ENCODE results near the gene PVRIG.
"Not testable (repeated sequence)": the region's sequence is repeated elsewhere in the genome, so short reads cannot be mapped to it uniquely, and the experiment has no call there.

Gene PVRIG

DNA sequence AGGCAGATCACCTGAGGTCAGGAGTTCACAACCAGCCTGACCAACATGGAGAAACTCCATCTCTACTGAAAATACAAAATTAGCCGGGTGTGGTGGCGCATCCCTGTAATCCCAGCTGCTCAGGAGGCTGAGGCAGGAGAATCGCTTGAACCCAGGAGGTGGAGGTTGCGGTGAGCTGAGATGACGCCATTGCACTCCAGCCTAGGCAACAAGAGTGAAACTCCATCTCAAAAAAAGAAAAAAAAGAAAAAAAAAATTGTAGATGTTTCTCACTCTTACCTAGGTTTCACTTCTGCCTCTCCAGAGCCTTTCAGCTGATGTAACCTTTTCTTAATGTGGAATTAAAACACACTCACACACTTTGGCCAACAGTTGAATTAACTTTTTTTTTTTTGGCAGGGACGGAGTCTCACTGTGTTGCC is 23.8 kb upstream of the PVRIG start:
- DNase-seq: not testable (repeated sequence)

- no peak for DNase-seq
Observed at GRCh38 chr7:100198266-100198665, 21.5 kb upstream of the PVRIG start.

GRCh38 chr7:100200693-100201092 is 19.1 kb upstream of the PVRIG start:
- DNase-seq: no peak

- no peak for DNase-seq
Observed at GRCh38 chr7:100204454-100204853, 15.3 kb upstream of the PVRIG start.

GRCh38 chr7:100208911-100209408 is 10.8 kb upstream of the PVRIG start:
- DNase-seq: no peak

DNA sequence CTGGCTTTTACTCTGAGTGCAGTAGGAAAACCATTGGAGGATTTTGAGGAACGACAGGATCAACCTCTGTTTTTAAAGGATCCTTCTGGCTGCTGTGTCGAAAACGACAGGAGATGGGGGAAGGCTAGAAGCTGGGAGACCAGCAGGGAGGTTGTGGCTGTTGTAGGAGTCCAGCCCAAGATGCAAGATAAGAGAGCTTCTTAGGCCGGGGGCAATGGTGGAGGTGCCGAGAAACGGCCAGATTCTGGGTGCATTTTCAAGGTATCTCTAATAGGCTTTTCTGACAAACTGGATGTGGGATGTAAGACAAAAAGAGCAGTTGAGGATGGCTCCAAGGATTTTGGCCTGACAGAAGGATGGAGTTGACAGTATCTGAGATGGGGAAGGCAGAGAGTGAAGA is 10.3 kb upstream of the PVRIG start:
- DNase-seq: no peak

DNA sequence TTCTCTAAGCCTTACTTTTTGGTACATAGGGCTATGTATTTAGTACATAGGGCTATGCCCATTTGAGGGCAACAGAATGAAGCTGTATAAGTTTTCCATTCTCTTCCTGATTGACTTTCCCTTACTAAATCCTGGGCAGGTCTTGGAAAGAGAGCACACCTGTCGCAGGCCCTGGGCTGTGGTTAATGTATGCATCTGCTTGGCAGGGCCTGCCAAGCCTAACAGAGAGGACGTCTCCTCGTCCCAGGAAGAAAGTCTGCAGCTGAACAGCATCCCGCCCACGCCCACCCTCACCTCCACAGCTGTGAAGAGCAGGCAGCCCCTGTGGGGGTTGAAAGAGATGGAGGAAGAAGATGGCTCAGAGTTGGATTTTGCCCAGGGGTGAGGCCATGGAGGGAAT is 8.9 kb upstream of the PVRIG start:
- DNase-seq: no peak

DNA sequence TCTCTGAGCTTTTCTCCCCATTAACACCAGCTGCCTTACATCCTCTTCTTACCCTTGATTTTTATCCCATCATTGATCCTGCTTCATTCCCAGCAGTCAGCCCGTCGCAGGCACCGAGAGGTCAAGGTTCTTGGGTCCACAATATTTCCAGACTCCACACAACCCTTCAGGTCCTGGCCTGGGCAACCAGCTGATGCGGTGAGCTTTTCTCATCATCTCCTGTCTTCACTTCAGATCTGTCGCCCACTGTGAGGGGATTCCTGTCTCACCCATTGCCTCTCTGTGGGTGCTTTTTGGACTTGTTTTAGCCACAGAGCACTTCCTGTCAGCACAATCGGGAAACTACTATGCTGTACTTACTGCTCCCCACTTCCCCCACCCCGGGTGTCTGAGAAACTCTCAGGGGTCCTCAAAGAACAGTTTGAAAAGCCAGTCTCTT is 8.4 kb upstream of the PVRIG start:
- DNase-seq: no peak

DNA sequence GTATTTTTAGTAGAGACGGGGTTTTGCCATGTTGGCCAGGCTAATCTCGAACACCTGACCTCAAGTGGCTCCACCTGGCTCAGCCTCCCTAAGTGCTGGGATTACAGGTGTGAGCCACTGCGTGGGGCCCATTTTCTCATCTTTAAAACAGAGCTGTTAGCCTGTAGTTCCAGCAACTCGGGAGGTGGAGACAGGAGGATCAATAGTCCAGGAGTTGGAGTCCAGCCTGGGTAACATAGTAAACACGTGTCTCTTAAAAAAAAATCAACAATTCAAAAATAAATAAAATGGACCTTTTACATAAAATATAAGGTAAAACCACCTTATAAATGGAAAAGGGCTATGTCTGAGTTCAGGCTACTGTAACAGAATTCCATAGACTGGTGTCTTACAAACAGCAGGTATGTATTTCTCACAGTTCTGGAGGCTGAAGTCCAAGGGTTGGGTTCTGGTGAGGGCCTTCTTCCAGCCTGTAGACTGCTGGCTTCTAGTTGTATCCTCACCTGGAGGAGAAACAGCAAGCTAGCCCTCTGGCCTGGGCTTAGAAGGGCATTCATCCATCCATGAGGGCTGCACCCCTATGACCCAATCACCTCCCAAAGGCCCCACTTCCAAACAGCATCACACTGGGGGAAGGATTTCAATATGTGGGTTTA is 7.0 kb upstream of the PVRIG start:
- no peak for DNase-seq

GRCh38 chr7:100213672-100214071 is 6.1 kb upstream of the PVRIG start:
- DNase-seq: no peak

GRCh38 chr7:100214356-100214755 is 5.4 kb upstream of the PVRIG start:
- not testable (repeated sequence) for DNase-seq

DNA sequence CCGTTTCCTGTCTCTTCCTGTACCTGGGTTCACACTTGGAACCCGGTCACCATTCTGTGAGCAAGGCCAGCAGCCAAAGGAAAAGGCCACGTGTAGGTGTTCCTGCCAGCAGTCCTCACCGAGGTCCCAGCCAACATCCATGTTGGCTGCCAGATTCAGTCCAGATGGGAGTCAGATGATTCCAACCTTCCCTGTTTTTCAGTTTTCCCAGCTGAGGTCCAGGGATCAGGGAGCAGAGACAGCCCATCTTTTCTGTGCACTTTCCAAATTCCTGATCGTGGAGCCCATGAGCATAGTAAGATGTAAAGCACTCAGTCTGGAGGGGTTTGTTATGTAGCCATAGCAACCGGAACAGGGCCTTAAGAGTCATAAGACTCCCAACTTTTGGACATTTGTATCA is 3.9 kb upstream of the PVRIG start:
- no peak for DNase-seq

DNA sequence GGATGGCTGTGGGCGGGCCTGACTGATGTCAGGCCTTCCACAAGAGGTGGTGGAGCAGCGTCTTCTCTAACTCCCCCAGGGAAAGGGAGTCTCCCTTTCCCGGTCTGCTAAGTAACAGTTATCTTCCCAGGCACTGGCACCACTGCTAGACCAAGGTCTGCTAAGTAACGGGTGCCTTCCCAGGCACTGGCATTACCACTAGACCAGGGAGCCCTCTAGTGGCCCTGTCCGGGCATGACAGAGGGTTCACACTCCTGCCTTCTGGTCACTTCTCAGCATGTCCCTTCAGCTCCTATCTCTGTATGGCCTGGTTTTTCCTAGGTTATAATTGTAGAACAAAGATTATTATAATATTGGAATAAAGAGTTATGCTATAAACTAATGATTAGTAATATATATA is 1.8 kb upstream of the PVRIG start:
- DNase-seq: peak in 2 of 3 donors; percentile 11 to 15

- DNase-seq: no peak
Observed at GRCh38 chr7:100219271-100219737, 445 bp upstream of the PVRIG start.

GRCh38 chr7:100220586-100221230 is 959 bp downstream of the PVRIG start:
- DNase-seq: no peak

- DNase-seq: no peak
Observed at GRCh38 chr7:100221231-100221718, 1.5 kb downstream of the PVRIG start.

GRCh38 chr7:100221767-100222444 is 2.2 kb downstream of the PVRIG start:
- no peak for DNase-seq

DNA sequence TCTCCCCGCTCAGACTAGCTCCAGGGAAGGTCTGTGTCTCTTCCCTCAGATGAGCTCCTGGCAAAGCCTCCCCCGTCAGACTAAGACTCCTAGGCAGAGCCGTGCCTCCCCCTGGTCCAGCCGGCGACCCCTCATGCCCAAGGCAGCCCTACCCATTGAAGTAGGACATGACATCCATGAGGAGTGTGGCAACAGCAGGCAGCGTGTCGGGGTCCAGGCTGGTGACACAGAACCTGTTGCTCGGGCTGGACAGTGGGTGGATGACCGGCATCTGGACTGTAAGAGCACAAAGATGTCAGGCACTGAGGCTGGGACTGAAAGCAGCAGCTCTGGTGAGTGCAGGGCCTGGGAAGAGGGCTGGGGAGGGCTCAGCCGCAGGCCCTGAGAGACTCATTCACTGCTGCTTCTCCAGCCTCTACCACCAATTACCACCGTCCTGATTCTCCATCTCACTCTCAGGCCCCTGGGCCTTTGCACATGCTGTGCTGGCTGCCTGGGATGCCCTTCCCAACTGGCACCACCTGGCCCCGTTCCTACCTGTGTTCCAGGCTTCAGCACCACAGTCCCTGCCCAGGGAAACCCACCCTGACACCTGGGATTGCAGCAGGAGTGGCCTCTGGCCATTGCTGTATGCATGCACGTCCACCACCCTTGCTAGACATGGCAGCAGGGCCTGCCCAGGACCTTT is 2.8 kb downstream of the PVRIG start:
- no peak for DNase-seq

GRCh38 chr7:100223376-100223927 is 3.7 kb downstream of the PVRIG start:
- DNase-seq: not testable (repeated sequence)

GRCh38 chr7:100224891-100225290 is 5.1 kb downstream of the PVRIG start:
- not testable (repeated sequence) for DNase-seq

GRCh38 chr7:100234660-100235317 is 15.0 kb downstream of the PVRIG start:
- not testable (repeated sequence) for DNase-seq

- not testable (repeated sequence) for DNase-seq
Observed at GRCh38 chr7:100239975-100240374, 20.2 kb downstream of the PVRIG start.
